ENCODE data around the gene TPP2. TPM values are rescaled to one million over a fixed set of nuclear protein-coding genes. Genes with fewer than 3 reads are reported as not detected.

Gene TPP2
- total RNA-seq, 1 donor from 2014 or later: 37.6 TPM

DNA sequence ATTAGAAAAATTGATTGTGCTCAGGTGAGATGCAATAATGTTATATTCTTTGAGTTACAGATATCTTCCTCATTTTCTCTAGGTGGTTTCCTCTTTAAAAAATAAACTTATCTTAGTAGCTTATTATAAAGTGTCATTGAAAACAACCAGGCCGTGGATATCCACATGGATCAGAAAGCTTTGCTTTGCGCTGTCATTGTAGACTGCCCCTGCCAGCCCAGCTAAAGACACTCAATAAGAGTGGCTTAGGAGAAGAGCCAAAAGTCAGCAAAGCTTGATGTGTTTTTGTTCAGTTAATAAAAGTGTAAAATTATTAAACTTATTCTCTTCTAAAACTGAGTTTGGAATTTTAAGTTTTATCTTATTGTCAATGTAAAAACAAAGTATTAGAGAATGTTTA is 34.4 kb downstream of the TPP2 start:
- H3K4me3 ChIP-seq (ENCODE audit: insufficient read depth, low read depth, low read length): no peak overlapping the region
- H3K36me3 ChIP-seq (ENCODE audit: insufficient read depth, low read length): peaks cover 24% of the 10 kb centered on the region
- Mint-ChIP-seq H3K4me3 (ENCODE audit: unreplicated experiment) (no peak overlapping the region), H3K9me3 (ENCODE audit: unreplicated experiment) (no peaks in the 10 kb centered on the region), H3K27me3 (ENCODE audit: low read depth, unreplicated experiment) (no peaks in the 10 kb centered on the region), H3K27ac (ENCODE audit: unreplicated experiment) (no peak overlapping the region), H3K4me1 (ENCODE audit: low read depth, unreplicated experiment) (no peaks in the 10 kb centered on the region), H3K36me3 (ENCODE audit: low read depth, unreplicated experiment) (peaks cover 8% of the 10 kb centered on the region)
- H3K9ac ChIP-seq (ENCODE audit: low read length): no peak overlapping the region
- H3K9me3 ChIP-seq (ENCODE audit: insufficient read depth, low read depth, low read length): no peaks in the 10 kb centered on the region
- no peaks in the 10 kb centered on the region for H3K4me1 ChIP-seq (ENCODE audit: insufficient read depth, low read length)
- no peak overlapping the region for H3K4me2 ChIP-seq (ENCODE audit: low read length)
- no peak overlapping the region for H2AFZ ChIP-seq (ENCODE audit: low read depth, low read length)
- H4K20me1 ChIP-seq (ENCODE audit: insufficient read depth, low read length): no peaks in the 10 kb centered on the region
- FAIRE-seq (no peak), DNase-seq (ENCODE audit: low read depth) (no peak)
- no peak for TF ChIP-seq EZH2 (IDR thresholded peaks at IDR 0.05; ENCODE audit: insufficient read depth, low read length)
- TF ChIP-seq, protein P1, sequence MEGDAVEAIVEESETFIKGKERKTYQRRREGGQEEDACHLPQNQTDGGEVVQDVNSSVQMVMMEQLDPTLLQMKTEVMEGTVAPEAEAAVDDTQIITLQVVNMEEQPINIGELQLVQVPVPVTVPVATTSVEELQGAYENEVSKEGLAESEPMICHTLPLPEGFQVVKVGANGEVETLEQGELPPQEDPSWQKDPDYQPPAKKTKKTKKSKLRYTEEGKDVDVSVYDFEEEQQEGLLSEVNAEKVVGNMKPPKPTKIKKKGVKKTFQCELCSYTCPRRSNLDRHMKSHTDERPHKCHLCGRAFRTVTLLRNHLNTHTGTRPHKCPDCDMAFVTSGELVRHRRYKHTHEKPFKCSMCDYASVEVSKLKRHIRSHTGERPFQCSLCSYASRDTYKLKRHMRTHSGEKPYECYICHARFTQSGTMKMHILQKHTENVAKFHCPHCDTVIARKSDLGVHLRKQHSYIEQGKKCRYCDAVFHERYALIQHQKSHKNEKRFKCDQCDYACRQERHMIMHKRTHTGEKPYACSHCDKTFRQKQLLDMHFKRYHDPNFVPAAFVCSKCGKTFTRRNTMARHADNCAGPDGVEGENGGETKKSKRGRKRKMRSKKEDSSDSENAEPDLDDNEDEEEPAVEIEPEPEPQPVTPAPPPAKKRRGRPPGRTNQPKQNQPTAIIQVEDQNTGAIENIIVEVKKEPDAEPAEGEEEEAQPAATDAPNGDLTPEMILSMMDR (IDR thresholded peaks at IDR 0.05; ENCODE audit: insufficient read depth, low read depth, low read length): no peak
- H3K27ac ChIP-seq (ENCODE audit: low read depth, low read length): no peak overlapping the region
- no peaks in the 10 kb centered on the region for H3K27me3 ChIP-seq (ENCODE audit: insufficient read depth, low read length)
- H3K79me2 ChIP-seq (ENCODE audit: insufficient read depth, low read length): no peaks in the 10 kb centered on the region

DNA sequence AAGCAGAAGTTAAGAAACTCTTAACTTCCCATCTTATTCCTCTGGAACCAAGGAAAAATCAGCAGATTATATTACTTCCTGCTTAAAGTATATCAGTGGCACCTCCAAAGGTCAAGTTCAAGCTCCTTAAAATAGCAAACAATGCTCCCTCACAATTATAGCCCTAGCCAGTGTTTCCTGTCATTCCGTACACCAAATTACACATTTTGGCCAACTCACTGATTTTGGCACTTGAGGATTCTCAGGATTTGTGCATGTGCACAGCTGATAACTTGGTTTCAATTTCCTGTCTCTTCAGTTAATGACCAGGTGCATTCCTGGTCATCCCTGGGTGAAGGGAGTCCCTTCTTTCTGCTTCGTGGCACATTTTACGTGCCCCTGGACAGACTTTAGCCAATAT is 42.0 kb downstream of the TPP2 start:
- Histone ChIP-seq H2AFZ (ENCODE audit: low read depth, low read length) (no peak overlapping the region), H3K27me3 (ENCODE audit: insufficient read depth, low read length) (no peaks in the 10 kb centered on the region), H3K36me3 (ENCODE audit: insufficient read depth, low read length) (peaks cover 37% of the 10 kb centered on the region), H3K4me3 (ENCODE audit: insufficient read depth, low read depth, low read length) (no peak overlapping the region), H3K4me2 (ENCODE audit: low read length) (no peak overlapping the region), H3K9ac (ENCODE audit: low read length) (no peak overlapping the region), H3K4me1 (ENCODE audit: insufficient read depth, low read length) (no peaks in the 10 kb centered on the region), H3K27ac (ENCODE audit: low read depth, low read length) (no peak overlapping the region), H3K79me2 (ENCODE audit: insufficient read depth, low read length) (no peaks in the 10 kb centered on the region), H3K9me3 (ENCODE audit: insufficient read depth, low read depth, low read length) (no peaks in the 10 kb centered on the region), H4K20me1 (ENCODE audit: insufficient read depth, low read length) (no peaks in the 10 kb centered on the region)
- H3K4me3 Mint-ChIP-seq (ENCODE audit: unreplicated experiment): no peak overlapping the region
- H3K27me3 Mint-ChIP-seq (ENCODE audit: low read depth, unreplicated experiment): no peaks in the 10 kb centered on the region
- H3K4me1 Mint-ChIP-seq (ENCODE audit: low read depth, unreplicated experiment): peaks cover 5% of the 10 kb centered on the region
- H3K27ac Mint-ChIP-seq (ENCODE audit: unreplicated experiment): no peak overlapping the region
- TF ChIP-seq EZH2 (IDR thresholded peaks at IDR 0.05; ENCODE audit: insufficient read depth, low read length): no peak
- TF ChIP-seq, protein P1 (IDR thresholded peaks at IDR 0.05; ENCODE audit: insufficient read depth, low read depth, low read length): no peak
- no peak for DNase-seq (ENCODE audit: low read depth)
- no peaks in the 10 kb centered on the region for H3K9me3 Mint-ChIP-seq (ENCODE audit: unreplicated experiment)
- H3K36me3 Mint-ChIP-seq (ENCODE audit: low read depth, unreplicated experiment): peaks cover 3% of the 10 kb centered on the region
- FAIRE-seq: no peak

DNA sequence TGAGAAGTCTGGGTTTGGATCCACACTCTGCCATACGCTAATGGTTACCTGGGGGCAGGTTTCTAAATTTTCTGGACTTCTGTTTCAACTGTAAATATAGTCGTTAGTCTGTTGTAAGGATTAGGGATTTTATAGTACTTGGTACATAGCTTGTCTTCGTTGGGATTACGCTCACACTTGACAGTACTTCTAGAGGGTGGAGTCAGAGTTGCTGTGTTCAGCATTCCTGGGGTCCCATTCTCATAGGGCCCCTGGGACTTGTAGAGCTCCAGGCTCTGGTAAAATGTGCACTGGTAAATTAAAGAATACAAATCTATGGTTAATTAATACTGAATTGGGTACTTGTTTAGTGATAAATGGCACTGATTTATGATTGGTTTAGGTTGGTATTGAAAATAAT is 45.2 kb downstream of the TPP2 start:
- Mint-ChIP-seq H3K4me1 (ENCODE audit: low read depth, unreplicated experiment) (peaks cover 6% of the 10 kb centered on the region), H3K9me3 (ENCODE audit: unreplicated experiment) (no peaks in the 10 kb centered on the region), H3K27ac (ENCODE audit: unreplicated experiment) (no peak overlapping the region), H3K36me3 (ENCODE audit: low read depth, unreplicated experiment) (peaks cover under 1% of the 10 kb centered on the region), H3K27me3 (ENCODE audit: low read depth, unreplicated experiment) (no peaks in the 10 kb centered on the region), H3K4me3 (ENCODE audit: unreplicated experiment) (no peak overlapping the region)
- Histone ChIP-seq H3K27ac (ENCODE audit: low read depth, low read length) (no peak overlapping the region), H3K27me3 (ENCODE audit: insufficient read depth, low read length) (no peaks in the 10 kb centered on the region), H4K20me1 (ENCODE audit: insufficient read depth, low read length) (no peaks in the 10 kb centered on the region), H3K4me3 (ENCODE audit: insufficient read depth, low read depth, low read length) (no peak overlapping the region), H3K9ac (ENCODE audit: low read length) (no peak overlapping the region), H3K4me1 (ENCODE audit: insufficient read depth, low read length) (no peaks in the 10 kb centered on the region), H3K9me3 (ENCODE audit: insufficient read depth, low read depth, low read length) (no peaks in the 10 kb centered on the region), H2AFZ (ENCODE audit: low read depth, low read length) (no peak overlapping the region), H3K79me2 (ENCODE audit: insufficient read depth, low read length) (no peaks in the 10 kb centered on the region), H3K36me3 (ENCODE audit: insufficient read depth, low read length) (peaks cover 28% of the 10 kb centered on the region), H3K4me2 (ENCODE audit: low read length) (no peak overlapping the region)
- TF ChIP-seq, protein P1 (IDR thresholded peaks at IDR 0.05; ENCODE audit: insufficient read depth, low read depth, low read length): no peak
- no peak for TF ChIP-seq EZH2 (IDR thresholded peaks at IDR 0.05; ENCODE audit: insufficient read depth, low read length)
- DNase-seq (ENCODE audit: low read depth) (no peak), FAIRE-seq (no peak)

Data from astrocyte (in vitro differentiated cells and primary cell).